HEK293 (cell line): Measurements from ENCODE around the gene IRAK3.

Source experiments
- CTCF ChIA-PET: fragments of 350-600 bp; formaldehyde crosslinking; extraction: SDS; loops from one replicate; lab custom pipeline; 2021; ENCODE audit warnings: antibody characterized with exemption; lab: Yijun Ruan, JAX
- POLR2A ChIA-PET: fragments of 300-600 bp; formaldehyde crosslinking; extraction: SDS; loops from one replicate; lab custom pipeline; 2020; ENCODE audit warnings: antibody characterized with exemption, inconsistent platforms; lab: Yijun Ruan, JAX
- H3K27ac ChIP-seq: fragments of 200-500 bp; sonication (Bioruptor generic); 2 replicates; pipeline ENCODE4 v1.5.1; 2014; ENCODE audit warnings: low read depth, low read length, control low read depth, inconsistent platforms; ENCODE audit errors: extremely low read depth
- H3K36me3 ChIP-seq, 2 experiments: fragments of 200-500 bp in 1 of 2; sonication (Bioruptor generic) in 1 of 2; 1 replicate in 1 of 2; 2 replicates in 1 of 2; pipeline ENCODE4 v1.5.1; 2014 to 2017; ENCODE audit warnings: inconsistent platforms in 2 of 2, low read length in 2 of 2; ENCODE audit not compliant: control insufficient read depth in 2 of 2, insufficient read depth in 1 of 2
- H3K4me1 ChIP-seq: fragments of 200-500 bp; sonication (Bioruptor generic); 2 replicates; pipeline ENCODE4 v1.5.1; 2014; ENCODE audit warnings: mild to moderate bottlenecking, low read length, inconsistent platforms; ENCODE audit not compliant: control insufficient read depth, insufficient read depth
- H3K4me3 ChIP-seq: 2 replicates; pipeline ENCODE4 v1.5.1; 2011; ENCODE audit warnings: low read depth, mild to moderate bottlenecking, control low read depth, low read length, moderate library complexity
- H3K9me3 ChIP-seq: fragments of 200-500 bp; sonication (Bioruptor generic); 2 replicates; pipeline ENCODE4 v1.5.1; 2014; ENCODE audit warnings: low read depth, low read length, inconsistent platforms; ENCODE audit not compliant: control insufficient read depth, insufficient read depth
- REPIN1 ChIP-seq: fragments of 450-650 bp; formaldehyde crosslinking; IDR thresholded peaks from 2 replicates; pipeline ENCODE4 v1.5.1; 2017; ENCODE audit warnings: missing biosample characterization, missing genetic modification characterization, low read depth
- SETDB1 ChIP-seq: IDR thresholded peaks from one replicate; pipeline ENCODE4 v1.6.1; 2017; ENCODE audit warnings: mild to moderate bottlenecking, low read length, moderate library complexity, mixed read lengths; ENCODE audit not compliant: insufficient read length
- TCF7L2 ChIP-seq: IDR thresholded peaks from 2 replicates; pipeline ENCODE4 v1.6.1; 2011; ENCODE audit warnings: low read depth, mild to moderate bottlenecking, inconsistent platforms, low read length, moderate library complexity, borderline replicate concordance
- ZFP41 ChIP-seq: fragments of 450-650 bp; formaldehyde crosslinking; IDR thresholded peaks from 2 replicates; pipeline ENCODE4 v1.5.1; 2016; ENCODE audit warnings: missing biosample characterization, missing genetic modification characterization, borderline replicate concordance
- ZNF26 ChIP-seq: fragments of 450-650 bp; formaldehyde crosslinking; IDR thresholded peaks from 2 replicates; pipeline ENCODE4 v1.5.1; 2016; ENCODE audit warnings: missing biosample characterization, missing genetic modification characterization
- ZNF302 ChIP-seq: fragments of 450-650 bp; formaldehyde crosslinking; IDR thresholded peaks from 2 replicates; pipeline ENCODE4 v1.5.1; 2016; ENCODE audit warnings: missing biosample characterization, missing genetic modification characterization, low read depth
- ZNF394 ChIP-seq: fragments of 450-650 bp; formaldehyde crosslinking; IDR thresholded peaks from 2 replicates; pipeline ENCODE4 v1.5.1; 2016; ENCODE audit warnings: missing biosample characterization, missing genetic modification characterization, mild to moderate bottlenecking, moderate library complexity, borderline replicate concordance
- ZNF521 ChIP-seq: fragments of 450-650 bp; formaldehyde crosslinking; IDR thresholded peaks from 2 replicates; pipeline ENCODE4 v1.5.1; 2017; ENCODE audit warnings: missing biosample characterization, mild to moderate bottlenecking, missing genetic modification characterization
- ZNF561 ChIP-seq: fragments of 450-650 bp; IDR thresholded peaks from 2 replicates; pipeline ENCODE4 v1.5.1; 2018; ENCODE audit warnings: missing biosample characterization, missing genetic modification characterization, borderline replicate concordance
- ZNF621 ChIP-seq: fragments of 450-650 bp; formaldehyde crosslinking; IDR thresholded peaks from 2 replicates; pipeline ENCODE4 v1.5.1; 2017; ENCODE audit warnings: missing biosample characterization, missing genetic modification characterization
- ZNF664 ChIP-seq: fragments of 450-650 bp; formaldehyde crosslinking; IDR thresholded peaks from 2 replicates; pipeline ENCODE4 v1.5.1; 2016; ENCODE audit warnings: missing biosample characterization, missing genetic modification characterization
- TF ChIP-seq, protein P1 (sequence below): fragments of 450-650 bp; formaldehyde crosslinking; IDR thresholded peaks from 2 replicates; pipeline ENCODE4 v1.5.1; 2016; ENCODE audit warnings: missing biosample characterization, missing genetic modification characterization, borderline replicate concordance
- TF ChIP-seq, protein P2 (sequence below): fragments of 450-650 bp; formaldehyde crosslinking; IDR thresholded peaks from 2 replicates; pipeline ENCODE4 v1.5.1; 2016; ENCODE audit warnings: missing biosample characterization, missing genetic modification characterization

IRAK3 gene

GRCh38 chr12:66163289-66163688, 25.7 kb upstream of the IRAK3 start (continued):
- TF ChIP-seq ZNF561 (no peak), REPIN1 (tag by site-specific recombination) (no peak), ZNF26 (tag by site-specific recombination) (no peak), TCF7L2 (no peak)

- H3K27ac ChIP-seq, result no peak overlapping the region
- H3K9me3 ChIP-seq, result no peaks in the 10 kb centered on the region
- TF ChIP-seq, protein P1, sequence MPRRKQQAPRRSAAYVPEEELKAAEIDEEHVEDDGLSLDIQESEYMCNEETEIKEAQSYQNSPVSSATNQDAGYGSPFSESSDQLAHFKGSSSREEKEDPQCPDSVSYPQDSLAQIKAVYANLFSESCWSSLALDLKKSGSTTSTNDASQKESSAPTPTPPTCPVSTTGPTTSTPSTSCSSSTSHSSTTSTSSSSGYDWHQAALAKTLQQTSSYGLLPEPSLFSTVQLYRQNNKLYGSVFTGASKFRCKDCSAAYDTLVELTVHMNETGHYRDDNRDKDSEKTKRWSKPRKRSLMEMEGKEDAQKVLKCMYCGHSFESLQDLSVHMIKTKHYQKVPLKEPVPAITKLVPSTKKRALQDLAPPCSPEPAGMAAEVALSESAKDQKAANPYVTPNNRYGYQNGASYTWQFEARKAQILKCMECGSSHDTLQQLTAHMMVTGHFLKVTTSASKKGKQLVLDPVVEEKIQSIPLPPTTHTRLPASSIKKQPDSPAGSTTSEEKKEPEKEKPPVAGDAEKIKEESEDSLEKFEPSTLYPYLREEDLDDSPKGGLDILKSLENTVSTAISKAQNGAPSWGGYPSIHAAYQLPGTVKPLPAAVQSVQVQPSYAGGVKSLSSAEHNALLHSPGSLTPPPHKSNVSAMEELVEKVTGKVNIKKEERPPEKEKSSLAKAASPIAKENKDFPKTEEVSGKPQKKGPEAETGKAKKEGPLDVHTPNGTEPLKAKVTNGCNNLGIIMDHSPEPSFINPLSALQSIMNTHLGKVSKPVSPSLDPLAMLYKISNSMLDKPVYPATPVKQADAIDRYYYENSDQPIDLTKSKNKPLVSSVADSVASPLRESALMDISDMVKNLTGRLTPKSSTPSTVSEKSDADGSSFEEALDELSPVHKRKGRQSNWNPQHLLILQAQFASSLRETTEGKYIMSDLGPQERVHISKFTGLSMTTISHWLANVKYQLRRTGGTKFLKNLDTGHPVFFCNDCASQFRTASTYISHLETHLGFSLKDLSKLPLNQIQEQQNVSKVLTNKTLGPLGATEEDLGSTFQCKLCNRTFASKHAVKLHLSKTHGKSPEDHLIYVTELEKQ (tag by site-specific recombination), result no peak
- no peak for TF ChIP-seq ZNF664 (tag by site-specific recombination)
- no peak for TF ChIP-seq ZFP41 (tag by site-specific recombination)
- TF ChIP-seq ZNF302, result no peak
- peaks cover 0 to 9% of the 10 kb centered on the region in 2 experiments; a peak in 1 of 3 replicates for H3K36me3 ChIP-seq
- CTCF ChIA-PET, result interaction anchor here (0.6 kb wide), 1 partner anchor 605 kb away, joined by 4 read pairs; no protein-coding TSS in a partner anchor
- H3K4me3 ChIP-seq, result no peak overlapping the region
- POLR2A ChIA-PET, result no interaction called here
- H3K4me1 ChIP-seq, result 0 out of 2 replicates have a peak, but pooled peaks cover 2% of the 10 kb centered on the region
Observed at GRCh38 chr12:66164349-66164821, 24.6 kb upstream of the IRAK3 start.

DNA sequence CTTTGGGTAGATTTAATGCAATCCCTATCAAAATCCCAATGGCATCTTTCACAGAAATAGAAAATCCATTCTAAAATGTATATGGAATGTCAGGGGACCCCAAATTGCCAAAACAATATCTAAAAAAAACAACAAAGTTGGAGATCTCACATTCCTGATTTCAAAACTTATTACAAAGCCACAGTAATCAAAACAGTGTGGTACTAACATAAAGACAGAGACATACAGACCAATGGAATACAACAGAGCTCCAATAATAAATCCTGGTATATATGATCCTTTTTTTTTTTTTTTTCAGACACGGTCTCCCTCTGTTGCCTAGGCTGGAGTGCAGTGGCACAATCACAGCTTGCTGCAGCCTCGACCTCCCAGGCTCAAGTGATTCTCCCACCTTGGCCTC, 23.9 kb upstream of the IRAK3 start:
- peaks cover 0 to 4% of the 10 kb centered on the region in 2 experiments; a peak in 1 of 3 replicates for H3K36me3 ChIP-seq

More for the DNA sequence above, 23.9 kb upstream of the IRAK3 start:
- ChIA-PET POLR2A (no interaction called here), CTCF (interaction anchor here (0.6 kb wide), 1 partner anchor 605 kb away, joined by 4 read pairs; no protein-coding TSS in a partner anchor)
- H3K4me1 ChIP-seq, result 0 out of 2 replicates have a peak, but pooled peaks cover 2% of the 10 kb centered on the region
- H3K27ac ChIP-seq, result no peak overlapping the region
- no peak overlapping the region for H3K4me3 ChIP-seq
- TF ChIP-seq SETDB1 (peak; percentile 41), ZNF394 (tag by site-specific recombination) (no peak), ZNF621 (no peak), ZNF521 (tag by site-specific recombination) (no peak)
- TF ChIP-seq, protein P2, sequence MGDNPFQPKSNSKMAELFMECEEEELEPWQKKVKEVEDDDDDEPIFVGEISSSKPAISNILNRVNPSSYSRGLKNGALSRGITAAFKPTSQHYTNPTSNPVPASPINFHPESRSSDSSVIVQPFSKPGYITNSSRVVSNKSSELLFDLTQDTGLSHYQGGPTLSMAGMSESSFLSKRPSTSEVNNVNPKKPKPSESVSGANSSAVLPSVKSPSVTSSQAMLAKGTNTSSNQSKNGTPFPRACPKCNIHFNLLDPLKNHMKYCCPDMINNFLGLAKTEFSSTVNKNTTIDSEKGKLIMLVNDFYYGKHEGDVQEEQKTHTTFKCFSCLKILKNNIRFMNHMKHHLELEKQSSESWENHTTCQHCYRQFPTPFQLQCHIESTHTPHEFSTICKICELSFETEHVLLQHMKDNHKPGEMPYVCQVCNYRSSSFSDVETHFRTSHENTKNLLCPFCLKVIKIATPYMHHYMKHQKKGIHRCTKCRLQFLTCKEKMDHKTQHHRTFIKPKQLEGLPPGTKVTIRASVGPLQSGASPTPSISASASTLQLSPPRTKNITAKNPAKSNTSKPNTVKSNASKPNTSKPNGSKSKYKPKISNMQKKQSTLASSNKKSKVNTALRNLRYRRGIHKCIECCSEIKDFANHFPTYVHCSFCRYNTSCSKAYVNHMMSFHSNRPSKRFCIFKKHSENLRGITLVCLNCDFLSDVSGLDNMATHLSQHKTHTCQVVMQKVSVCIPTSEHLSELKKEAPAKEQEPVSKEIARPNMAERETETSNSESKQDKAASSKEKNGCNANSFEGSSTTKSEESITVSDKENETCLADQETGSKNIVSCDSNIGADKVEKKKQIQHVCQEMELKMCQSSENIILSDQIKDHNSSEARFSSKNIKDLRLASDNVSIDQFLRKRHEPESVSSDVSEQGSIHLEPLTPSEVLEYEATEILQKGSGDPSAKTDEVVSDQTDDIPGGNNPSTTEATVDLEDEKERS (tag by site-specific recombination), result peak; percentile 26; the same call in 1 of the 2 replicates
- TF ChIP-seq, all 188 proteins: peak for 2
- H3K9me3 ChIP-seq, result no peaks in the 10 kb centered on the region
